ENCODE data around the gene ABCE1.

The ABCE1 gene

DNA sequence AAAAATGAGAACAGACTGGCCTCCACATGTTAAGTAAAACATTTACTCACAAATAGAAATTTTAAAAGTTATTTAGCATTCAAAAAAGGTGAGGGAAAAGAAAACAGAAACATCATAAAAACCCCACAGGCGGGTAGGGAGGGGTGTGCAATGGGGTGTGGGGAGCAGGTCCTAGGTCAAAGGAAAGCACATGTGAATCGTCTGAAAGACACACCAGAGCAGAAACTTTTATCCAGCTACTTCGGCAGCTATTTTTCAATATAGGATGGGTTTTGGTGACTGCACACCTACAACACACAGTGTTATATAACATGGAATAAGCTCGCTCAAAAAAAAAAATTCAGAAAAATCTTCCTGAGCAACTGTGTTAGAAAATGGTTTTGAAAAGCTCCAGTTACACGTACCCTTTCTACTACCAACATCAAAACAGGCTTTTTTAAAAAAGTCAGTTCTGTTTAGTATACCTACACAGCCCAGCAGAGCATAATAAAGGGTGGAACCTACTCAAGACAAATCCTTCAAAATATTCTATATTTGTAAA, 80.7 kb downstream of the ABCE1 start:
- DNase-seq: no peak
